NK-92 (cell line): ENCODE measurements around the gene POMP.
"Not testable (repeated sequence)": the region's sequence is repeated elsewhere in the genome, so short reads cannot be mapped to it uniquely, and the experiment has no call there.

Experiments used
- DNase-seq: peaks from one replicate; lab custom pipeline; 2025; ENCODE audit not compliant: unreplicated experiment; lab: John Stamatoyannopoulos, UW

The POMP gene

GRCh38 chr13:28693605-28694491, 34.9 kb downstream of the POMP start:
- not testable (repeated sequence) for DNase-seq

DNA sequence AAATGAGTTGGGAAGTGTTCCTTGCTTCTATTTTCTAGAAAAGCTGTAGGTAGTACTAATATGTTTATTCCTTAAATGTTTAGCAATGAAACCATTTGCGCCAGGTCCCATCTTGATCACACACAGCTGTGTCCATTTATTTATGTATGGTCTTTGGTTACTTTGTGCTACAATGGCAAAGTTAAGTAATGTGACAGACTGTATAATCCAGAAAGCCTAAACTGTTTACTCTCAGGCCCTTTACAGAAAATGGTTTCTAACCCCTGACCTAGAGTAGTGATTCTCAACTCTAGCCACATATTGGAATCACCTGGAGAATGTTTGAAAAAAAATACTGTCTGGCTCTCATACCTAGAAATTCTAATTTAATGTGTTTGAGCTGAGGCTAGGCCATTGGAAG, 38.5 kb downstream of the POMP start:
- DNase-seq: no peak

- no peak for DNase-seq
These were observed 40.3 kb downstream of the POMP start for GRCh38 chr13:28699246-28699645.

GRCh38 chr13:28704282-28704681, 45.4 kb downstream of the POMP start:
- no peak for DNase-seq

DNA sequence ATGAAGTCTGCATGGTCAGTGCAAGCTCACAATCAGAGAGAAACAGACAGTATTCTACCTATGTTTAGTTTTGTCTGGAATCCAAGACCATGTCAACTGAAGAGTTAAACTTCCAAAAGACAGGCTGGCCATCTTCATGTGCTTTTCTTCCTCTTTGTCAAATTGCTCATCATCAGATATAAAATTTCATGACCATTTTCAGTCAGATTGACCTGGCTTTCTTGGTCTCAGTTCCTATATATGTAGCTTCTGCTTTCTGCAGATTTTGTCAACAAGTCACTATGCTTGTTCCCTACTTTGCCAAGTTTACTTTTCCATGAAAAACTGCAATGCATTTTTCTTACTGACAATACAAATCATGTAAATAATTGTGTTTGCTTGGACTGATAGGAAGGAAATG, 46.0 kb downstream of the POMP start:
- DNase-seq: no peak

DNA sequence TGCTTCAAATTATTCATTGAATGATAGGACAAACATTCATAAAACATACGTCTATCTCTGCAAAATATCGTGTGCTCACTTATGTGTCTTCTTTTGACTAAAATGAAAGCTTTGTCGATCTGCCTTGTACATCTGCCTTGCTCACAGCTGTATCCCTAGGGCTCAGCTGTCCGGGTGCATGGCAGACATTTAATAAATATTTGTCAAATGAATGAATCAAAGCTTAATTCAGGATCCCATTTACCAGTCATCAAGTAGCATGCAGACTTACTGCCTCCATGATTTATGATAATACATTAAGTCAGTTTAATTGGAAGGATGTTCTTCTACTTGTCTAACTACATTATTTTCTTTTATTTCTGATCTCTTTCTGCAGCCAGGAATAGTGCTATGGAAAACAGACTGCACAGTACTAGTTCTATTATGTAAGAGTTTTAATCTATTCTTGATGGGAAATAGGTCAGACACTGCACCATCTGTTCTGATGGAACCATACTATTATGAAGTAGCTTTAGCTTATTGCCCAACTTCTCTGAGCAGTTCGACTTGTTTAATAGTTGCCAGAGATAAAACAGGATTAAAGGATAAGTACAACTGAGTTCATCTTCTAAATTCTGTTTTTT, 46.6 kb downstream of the POMP start:
- no peak for DNase-seq

DNA sequence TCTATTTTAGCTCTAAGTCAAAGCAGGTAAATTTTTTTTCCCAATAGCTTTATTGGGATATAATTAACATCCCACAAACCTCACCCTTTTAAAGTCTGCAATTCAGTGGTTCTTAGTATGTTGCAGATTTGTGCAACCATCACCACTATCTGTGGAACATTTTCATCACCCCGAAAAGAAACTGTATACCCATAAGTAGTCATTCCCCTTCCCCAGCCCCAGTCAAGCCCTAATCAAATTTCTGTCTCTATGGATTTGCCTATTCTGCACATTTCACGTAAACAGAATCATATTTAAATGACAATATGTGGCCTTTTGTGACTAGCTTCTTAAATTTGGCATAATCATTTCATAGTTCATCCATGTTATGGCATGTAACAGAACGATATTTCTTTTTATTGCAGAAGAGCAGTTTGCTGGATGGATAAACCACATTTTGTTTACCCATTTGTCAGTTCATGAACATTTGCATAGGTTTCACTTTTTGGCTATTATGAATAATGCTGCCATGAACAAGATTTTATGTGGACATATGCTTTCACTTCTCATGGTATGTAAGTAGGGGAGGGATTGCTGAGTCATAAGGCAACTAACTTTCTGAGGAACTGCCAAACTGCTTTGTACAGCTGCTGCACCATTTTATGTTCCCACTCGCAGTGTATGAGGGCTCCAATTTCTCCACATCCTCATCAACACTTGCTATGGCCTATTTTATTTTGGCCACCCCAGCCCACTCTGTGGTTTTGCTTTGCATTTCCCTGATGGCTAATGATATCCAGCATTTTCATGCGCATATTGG, 48.9 kb downstream of the POMP start:
- no peak for DNase-seq

- DNase-seq: no peak
These were observed 51.2 kb downstream of the POMP start for GRCh38 chr13:28710161-28710560.

- DNase-seq: no peak
These were observed 55.7 kb downstream of the POMP start for GRCh38 chr13:28714651-28715050.

- DNase-seq: no peak
These were observed 57.6 kb downstream of the POMP start for GRCh38 chr13:28716511-28716910.

DNA sequence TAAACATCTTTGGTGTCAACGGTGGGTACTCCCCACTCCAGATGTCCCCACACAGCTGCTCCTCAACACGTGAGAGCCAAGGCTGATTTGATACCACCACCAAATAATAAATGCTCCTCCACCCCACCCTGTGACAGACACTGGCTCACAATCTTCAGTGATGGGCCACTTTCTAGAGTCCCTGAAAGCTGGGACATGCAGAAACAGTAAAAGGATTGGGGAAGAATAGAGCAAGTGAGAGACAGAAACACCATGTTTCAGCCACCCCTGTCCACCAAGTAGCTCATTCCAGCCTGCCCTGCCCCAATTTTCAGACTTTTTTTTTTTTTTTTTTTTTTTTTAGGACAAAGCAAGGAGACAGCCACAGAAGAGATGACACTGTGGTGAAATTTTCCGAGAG, 58.2 kb downstream of the POMP start:
- DNase-seq: no peak

GRCh38 chr13:28718196-28718542, 59.2 kb downstream of the POMP start:
- no peak for DNase-seq

DNA sequence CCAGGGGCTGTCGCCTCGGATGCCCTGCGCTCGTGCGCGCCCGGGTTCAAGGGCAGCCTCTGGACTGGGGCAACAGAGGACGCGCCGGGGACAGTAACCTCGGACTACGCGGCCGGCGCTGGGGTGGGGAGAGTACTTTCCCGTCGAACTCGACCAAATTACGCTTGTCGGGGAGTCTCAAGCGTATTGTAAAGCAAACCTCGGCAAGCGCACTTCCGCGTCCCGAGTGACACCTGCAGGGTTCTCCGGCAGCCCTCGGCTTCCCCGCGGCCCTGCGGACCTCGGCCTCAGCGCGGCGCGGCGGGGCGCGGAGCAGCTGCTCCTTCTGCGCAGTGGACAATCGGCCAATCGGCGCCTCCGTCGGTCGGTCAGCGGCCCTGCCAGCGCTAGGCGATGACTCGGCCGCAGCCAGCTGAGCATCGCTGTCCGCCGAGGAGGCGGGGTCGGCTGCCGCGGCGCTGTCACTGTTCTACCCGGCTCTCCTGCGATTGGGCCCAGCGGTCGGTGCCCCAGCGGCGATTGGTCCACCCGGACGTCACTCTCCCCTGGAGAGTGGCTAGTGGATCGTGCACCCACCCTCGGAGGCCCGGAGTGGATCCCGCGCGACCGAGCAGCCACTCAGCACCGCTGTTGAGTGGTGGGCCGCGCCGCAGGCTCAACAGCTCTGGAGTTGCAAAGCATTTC, 59.8 kb downstream of the POMP start, which contains the start of gene SLC46A3:
TSS of gene SLC46A3 (minus strand) at position 428 of the 684 bp plus-strand sequence. CDS start 972 bp downstream, outside the sequence.
- DNase-seq: peak; percentile 69

GRCh38 chr13:28719227-28720055, 60.5 kb downstream of the POMP start:
- no peak for DNase-seq

DNA sequence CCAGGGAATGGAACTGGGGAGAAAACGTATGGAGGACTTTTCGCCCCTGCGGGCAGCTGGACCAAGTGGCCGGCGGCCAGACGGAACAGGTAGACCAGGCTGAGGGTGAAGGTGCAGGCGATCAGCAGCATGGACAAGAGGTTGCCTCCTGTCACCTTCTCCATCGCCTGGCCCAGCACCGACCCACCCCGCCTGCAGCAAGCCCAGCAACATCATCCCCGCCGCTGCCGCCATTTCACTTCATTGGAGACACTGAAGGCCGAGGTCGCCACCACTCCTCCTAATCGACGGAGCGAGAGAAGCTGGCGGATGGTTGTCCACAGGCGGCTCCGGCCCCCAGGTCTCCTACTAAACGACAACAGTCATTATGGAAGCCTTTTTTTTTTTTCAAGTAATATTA, 64.9 kb downstream of the POMP start:
- no peak for DNase-seq

DNA sequence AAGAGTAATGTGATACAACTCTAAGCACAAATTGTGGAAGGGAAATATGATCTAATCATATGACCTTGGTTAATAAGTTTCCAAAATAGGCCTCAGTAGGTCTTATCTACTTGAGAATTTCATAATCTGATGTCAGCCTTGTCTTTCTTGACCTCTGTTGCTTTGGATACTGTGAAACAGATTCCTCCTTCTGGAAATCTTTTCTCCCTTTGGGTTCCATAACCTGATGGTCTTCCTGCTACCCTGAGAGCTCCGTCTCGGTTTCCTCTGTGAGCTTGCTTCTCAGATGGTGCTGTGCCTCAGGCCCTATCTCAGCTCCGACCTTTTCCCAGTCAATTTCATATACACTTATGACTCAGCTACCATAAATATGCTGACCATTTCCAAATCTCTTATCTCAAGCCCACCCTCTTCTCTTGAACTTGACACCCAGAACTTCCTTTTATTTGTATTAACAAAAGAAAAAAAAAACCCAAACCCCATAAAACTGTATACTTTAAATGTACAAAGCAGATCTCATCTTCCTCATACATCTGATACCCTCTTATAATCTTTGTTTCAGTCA, 66.2 kb downstream of the POMP start:
- DNase-seq: no peak
